ENCODE results near the gene RSKR. TPM values are rescaled to one million over a fixed set of nuclear protein-coding genes. Genes with fewer than 3 reads are reported as not detected.

RSKR gene
- polyA plus RNA-seq, 1 experiment, result 6.0 TPM

DNA sequence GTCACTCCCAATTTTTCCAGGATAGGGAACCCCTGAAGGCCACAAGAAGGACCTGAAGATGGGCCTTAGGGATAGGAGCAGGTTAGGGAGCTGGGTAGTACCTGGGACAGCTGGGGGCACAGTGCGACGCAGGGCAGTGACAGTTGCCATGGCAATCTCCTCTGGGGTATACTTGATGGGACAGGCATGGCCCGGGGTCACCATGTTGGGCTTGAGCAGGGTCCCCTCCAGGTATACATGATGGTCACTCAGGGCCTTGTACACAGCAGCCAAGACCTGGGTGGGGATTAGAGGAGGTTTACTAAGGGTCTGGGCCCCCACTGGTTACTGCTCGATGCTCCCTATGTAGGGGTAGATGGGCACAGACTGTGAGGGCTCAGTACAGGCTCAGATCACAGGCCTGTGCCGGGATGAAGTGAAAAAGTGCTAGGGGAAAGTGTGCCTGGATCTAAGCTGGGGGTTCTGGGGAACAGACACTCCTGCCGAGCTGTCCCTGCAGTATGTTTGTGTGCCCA is 40.0 kb downstream of the RSKR start:
- H3K9me3 ChIP-seq (ENCODE audit: control insufficient read depth, insufficient read depth, low read length), result no peaks in the 10 kb centered on the region; the same call in 1 of the 2 replicates
- DNase-seq (ENCODE audit: low read depth, low spot score), result no peak
- H3K27me3 ChIP-seq (ENCODE audit: control insufficient read depth, insufficient read depth, low read length), result no peaks in the 10 kb centered on the region
- H3K27ac ChIP-seq (ENCODE audit: low read depth, low read length), result no peak overlapping the region
- TF ChIP-seq CTCF (IDR thresholded peaks at IDR 0.05; ENCODE audit: low read depth, low read length), result no peak
- ChIA-PET POLR2A (no interaction called here), CTCF (no interaction called here)
- H3K4me3 ChIP-seq (ENCODE audit: low read depth, low read length), result no peak overlapping the region

- ChIA-PET POLR2A (no interaction called here), CTCF (no interaction called here)
- no peak for DNase-seq (ENCODE audit: low read depth, low spot score)
Measured at GRCh38 chr17:28573521-28573920, 40.5 kb downstream of the RSKR start.

DNA sequence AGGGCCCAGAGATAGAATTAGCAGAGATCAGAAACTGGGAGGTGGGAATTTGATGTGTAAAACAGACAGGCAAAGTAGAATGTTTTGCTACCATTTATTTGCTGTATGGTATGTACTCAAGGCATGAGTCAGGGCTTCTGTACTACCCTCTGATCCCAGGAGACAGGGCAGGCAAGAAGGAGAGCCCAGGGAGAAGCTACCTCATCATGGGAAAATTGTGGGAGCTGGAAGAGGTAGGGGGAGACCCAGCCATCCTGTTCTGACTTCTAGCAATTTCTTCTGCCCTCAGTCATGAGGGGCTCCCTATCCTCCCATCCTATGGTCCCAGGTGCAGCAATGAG is 41.0 kb downstream of the RSKR start:
- no peak for DNase-seq (ENCODE audit: low read depth, low spot score)
- H3K27ac ChIP-seq (ENCODE audit: low read depth, low read length), result no peak overlapping the region
- no peak for TF ChIP-seq CTCF (IDR thresholded peaks at IDR 0.05; ENCODE audit: low read depth, low read length)
- no peaks in the 10 kb centered on the region for H3K27me3 ChIP-seq (ENCODE audit: control insufficient read depth, insufficient read depth, low read length)
- H3K4me3 ChIP-seq (ENCODE audit: low read depth, low read length), result no peak overlapping the region
- POLR2A ChIA-PET, result no interaction called here
- no peaks in the 10 kb centered on the region; the same call in 1 of the 2 replicates for H3K9me3 ChIP-seq (ENCODE audit: control insufficient read depth, insufficient read depth, low read length)
- CTCF ChIA-PET, result no interaction called here

More at GRCh38 chr17:28573521-28573920, 40.5 kb downstream of the RSKR start:
- no peak for TF ChIP-seq CTCF (IDR thresholded peaks at IDR 0.05; ENCODE audit: low read depth, low read length)
- Histone ChIP-seq H3K27ac (ENCODE audit: low read depth, low read length) (no peak overlapping the region), H3K27me3 (ENCODE audit: control insufficient read depth, insufficient read depth, low read length) (no peaks in the 10 kb centered on the region), H3K4me3 (ENCODE audit: low read depth, low read length) (no peak overlapping the region), H3K9me3 (ENCODE audit: control insufficient read depth, insufficient read depth, low read length) (no peaks in the 10 kb centered on the region; the same call in 1 of the 2 replicates)

GRCh38 chr17:28572259-28573039 is 41.5 kb downstream of the RSKR start:
- CTCF ChIA-PET, result interaction anchor here (1.0 kb wide), 1 partner anchor 25 kb away, joined by 3 read pairs; no protein-coding TSS in a partner anchor

More at GRCh38 chr17:28572259-28573039, 41.5 kb downstream of the RSKR start:
- Histone ChIP-seq H3K9me3 (ENCODE audit: control insufficient read depth, insufficient read depth, low read length) (no peaks in the 10 kb centered on the region; the same call in 1 of the 2 replicates), H3K4me3 (ENCODE audit: low read depth, low read length) (no peak overlapping the region; the same call in 1 of the 2 replicates), H3K27me3 (ENCODE audit: control insufficient read depth, insufficient read depth, low read length) (no peaks in the 10 kb centered on the region), H3K27ac (ENCODE audit: low read depth, low read length) (no peak overlapping the region)
- no peak for DNase-seq (ENCODE audit: low read depth, low spot score)
- POLR2A ChIA-PET, result interaction anchor here (0.9 to 1.9 kb wide), 3 partner anchors 11 to 21 kb away, joined by 3 to 10 read pairs (median 3); partner anchors contain the start of gene UNC119
- TF ChIP-seq CTCF (IDR thresholded peaks at IDR 0.05; ENCODE audit: low read depth, low read length), result no peak
